HG02943 (cell line): ENCODE results near the gene SHANK2.

Source experiments
- ATAC-seq: cut with Tn5 transposase; IDR thresholded peaks from one replicate; pipeline ENCODE4 v1.9.1; 2021; ENCODE audit warnings: mild to moderate bottlenecking, low read depth, moderate library complexity; ENCODE audit not compliant: unreplicated experiment

SHANK2 gene

DNA sequence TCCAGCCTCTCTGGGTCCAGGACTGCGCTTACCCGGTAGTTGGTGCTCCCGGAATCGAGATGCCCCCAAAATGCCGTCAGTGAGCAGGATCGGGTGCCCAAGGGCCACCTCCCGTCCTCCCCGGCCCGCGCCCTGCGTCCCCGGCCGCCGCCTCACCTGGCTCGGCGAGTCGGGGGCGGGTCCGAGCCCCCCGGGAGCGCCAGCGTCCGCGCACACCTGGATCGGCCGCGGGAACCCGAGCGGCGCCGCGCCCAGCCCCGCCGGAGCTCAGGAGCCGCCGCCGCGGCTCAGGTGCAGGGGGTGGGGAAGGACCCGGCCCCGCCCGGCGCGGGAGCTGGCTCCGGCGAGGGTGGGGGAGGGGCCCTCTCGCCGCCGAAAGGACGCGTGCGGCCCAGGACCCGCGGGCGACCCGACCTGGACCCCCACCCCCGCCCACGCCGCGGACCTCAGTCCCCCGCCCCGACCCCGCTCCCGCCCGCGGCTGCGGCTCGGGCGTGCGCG lies at the start of gene SHANK2:
SHANK2 (minus strand) TSS at position 309 of the 501 bp plus-strand sequence. CDS start 105,251 bp downstream, outside the sequence.
- ATAC-seq, result no peak

DNA sequence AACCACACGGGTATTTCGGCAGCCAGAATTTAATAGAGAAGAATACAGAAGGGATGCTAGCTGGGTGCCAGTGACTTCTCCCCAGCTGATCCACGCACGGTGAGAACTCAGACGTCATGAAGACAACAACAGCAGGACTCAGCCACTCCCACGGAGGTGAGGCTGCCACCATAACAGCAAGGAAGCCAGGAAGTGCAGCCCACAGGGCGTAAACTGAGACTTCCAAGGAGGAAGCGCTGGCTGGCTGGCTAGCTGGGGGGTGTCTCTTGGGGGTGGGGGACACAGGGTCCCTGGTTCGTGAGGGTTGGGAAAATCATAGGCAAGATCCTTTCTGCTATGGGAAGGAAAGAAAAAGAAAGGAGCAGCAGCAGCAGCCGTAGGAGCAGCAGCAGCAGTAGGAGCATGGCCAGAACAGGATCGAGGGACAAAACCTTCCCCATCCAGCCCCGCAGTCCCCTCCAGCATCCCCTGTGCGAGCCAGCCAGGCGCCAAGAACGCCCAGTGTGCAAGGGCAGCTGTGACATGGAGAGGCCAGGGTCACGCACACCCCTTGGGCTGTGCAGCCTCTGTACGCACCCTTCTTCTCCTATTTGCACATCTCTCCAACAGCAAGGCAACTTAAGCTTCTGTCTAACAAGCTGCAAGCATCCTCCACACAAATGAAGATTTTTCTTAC lies 49.6 kb upstream of the SHANK2 start:
- ATAC-seq, result no peak

DNA sequence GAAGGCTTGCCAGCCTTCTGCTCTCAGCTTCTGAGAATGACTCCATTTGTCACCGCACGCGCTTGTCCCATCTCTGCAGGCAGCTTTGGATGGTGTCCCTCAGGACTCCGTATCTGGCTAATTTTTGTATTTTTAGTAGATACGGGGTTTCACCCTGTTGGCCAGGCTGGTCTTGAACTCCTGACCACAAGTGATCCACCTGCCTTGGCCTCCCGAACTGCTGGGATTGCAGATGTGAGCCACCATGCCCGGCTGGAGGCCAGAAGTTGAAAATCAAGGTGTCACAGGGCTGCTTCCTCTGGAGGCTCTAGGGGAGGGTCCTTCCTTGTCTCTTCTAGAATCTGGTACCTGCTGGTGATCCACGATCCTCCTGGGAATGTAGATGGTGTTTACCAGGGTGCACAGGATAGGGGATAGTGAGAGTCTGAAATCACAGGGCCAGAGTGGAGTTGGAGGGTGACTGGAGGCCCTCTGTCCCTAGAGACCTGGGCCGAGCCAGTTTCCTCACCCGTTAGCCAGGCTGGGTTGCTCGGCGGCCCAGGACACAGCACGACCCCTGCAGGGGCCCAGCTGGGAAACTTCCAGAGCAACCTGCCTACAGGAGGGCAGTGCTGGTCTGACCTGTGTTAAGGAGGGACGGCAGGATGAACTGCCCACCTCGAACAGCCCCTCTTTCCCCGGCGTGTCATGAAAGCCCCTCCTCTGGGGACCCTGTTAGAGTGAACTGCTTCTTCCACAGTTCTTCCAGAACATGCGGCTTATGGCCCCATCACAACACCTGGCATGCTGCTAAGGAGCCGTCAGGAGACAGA lies 48.9 kb upstream of the SHANK2 start:
- ATAC-seq, result no peak

DNA sequence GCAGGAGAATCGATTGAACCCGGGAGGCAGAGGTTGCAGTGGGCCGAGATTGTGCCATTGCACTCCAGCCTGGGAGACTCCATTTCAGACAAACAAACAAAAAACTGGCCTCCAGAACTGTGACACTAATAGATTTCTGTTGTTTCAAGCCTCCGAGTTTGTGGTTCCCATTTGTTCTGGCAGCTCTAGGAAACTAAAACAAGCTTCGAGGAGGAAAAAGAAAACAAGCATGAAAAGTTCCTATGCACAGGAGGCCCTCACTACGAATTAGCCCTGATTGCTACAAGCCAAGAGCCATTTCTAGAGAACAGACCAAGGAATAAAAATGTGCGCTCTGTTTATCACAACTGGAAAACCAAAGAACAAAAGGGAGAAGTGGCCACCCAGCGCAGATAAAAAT lies 47.8 kb upstream of the SHANK2 start:
- no peak for ATAC-seq

DNA sequence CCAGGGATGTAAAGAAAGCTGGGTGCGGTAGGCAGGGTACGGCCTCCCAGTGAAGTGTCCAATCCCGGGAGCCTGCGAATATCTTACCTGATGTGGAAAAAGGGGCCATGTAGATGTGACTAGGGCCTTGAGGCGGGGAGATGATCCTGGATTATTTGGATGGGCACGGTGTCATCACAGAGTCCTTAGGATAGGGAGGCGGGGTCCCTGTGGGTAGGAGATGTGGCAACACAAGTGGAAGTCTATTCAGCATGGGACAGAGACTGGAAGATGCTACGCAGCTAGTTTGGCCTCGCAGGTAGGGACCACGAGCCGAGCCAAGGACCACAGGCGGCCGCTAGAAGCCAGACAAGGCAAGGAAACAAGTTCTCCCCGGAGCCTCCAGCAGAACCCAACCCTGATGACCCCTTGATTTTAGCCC lies 46.4 kb upstream of the SHANK2 start:
- no peak for ATAC-seq

DNA sequence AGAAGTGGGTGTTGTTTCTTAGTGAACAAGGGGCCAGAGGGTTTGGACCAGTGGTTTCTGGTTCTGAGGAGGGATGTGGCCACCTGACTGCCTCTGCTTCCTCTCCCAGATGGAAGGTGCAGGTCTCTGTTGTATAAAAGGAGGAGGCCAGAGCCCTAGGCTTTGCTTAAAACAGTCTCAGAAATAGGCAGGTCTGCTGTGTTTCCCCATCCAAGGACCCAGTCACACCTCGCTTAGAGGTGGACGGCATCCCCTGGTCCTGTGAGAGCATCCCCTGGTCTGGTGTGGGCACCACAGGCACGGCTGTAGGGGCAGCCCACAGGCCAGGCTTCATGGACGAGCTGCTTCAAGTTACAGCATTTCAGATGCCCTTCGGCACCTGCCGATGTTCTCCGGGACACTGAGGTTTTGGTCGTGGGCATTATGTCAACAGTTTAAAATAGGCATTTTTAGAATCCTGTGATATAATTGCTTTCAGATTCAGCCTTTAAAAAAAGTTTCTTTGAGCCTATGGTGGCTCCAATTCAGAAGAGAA lies 45.7 kb upstream of the SHANK2 start:
- ATAC-seq, result no peak

DNA sequence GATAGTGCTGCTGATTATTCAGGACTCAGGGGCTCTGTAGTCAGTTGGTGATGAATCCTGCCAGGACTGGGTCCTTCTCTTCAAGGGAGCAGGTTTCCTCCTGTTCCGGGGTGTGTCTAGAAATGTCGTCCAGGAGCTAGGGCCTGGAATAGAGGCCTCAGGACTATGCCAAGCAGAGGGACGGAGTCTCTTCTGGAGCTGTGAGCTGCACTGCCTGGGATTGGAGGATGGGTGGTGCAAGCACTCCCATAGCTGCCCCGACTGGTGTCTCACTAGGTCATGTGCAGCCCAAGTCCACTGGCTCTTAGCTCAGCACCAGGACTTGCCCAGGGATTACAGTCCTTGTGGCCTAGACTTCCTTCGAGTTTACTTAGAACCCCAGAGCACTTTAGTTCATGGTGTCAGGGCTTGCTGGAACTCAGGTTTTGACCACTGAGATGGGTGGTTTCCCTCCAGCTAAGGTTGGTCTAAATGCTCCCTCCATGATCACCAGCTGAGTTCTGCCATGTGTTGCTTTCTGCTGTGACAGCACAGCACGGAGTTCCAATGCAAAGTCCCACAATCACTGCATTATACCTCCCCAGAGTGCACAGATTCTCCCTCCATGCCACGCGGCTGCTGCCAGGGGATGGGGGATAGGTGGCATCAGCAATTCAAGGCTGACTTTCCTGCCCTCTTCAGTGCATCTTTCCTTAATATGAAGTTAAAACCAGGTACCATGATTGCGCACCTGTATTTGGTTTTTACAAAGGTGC lies 42.6 kb upstream of the SHANK2 start:
- no peak for ATAC-seq

DNA sequence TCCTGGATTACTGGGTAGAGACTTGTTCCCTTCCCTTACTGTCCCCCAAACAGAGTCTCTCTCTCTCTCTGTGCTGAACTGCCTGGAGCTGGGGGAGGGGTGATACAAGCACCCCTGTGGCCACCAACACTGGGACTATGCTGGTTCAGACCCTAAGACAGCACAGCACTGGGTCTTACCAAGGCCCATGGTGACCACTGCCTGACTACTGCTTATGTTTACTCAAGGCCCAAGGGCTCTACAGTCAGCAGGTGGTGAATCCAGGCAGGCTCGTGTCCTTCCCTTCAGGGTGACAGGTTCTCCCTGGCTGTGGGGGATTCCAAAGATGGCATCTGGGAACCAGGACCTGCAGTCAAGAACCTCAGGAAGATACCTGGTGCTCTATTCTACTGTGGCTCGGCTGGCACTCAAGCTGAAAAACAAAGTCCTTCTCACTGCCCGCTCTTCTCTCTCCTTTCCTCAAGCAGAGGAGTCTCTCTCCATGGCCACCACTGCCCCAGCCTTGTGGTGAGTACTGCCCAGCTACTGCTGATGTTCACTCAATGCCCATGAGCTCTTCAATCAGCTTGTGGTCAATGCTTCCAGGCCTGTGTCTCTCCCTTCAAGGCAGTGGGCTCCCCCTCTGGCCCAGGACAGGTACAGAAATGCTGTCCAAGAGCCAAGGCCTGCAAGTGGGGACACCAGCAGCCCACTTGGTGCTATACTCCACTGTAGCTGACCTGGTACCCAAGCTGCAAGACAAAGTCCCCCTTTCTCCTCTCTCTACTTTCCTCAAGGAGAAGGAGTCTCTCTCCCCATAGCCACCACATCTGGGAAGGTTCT lies 41.8 kb upstream of the SHANK2 start:
- no peak for ATAC-seq

DNA sequence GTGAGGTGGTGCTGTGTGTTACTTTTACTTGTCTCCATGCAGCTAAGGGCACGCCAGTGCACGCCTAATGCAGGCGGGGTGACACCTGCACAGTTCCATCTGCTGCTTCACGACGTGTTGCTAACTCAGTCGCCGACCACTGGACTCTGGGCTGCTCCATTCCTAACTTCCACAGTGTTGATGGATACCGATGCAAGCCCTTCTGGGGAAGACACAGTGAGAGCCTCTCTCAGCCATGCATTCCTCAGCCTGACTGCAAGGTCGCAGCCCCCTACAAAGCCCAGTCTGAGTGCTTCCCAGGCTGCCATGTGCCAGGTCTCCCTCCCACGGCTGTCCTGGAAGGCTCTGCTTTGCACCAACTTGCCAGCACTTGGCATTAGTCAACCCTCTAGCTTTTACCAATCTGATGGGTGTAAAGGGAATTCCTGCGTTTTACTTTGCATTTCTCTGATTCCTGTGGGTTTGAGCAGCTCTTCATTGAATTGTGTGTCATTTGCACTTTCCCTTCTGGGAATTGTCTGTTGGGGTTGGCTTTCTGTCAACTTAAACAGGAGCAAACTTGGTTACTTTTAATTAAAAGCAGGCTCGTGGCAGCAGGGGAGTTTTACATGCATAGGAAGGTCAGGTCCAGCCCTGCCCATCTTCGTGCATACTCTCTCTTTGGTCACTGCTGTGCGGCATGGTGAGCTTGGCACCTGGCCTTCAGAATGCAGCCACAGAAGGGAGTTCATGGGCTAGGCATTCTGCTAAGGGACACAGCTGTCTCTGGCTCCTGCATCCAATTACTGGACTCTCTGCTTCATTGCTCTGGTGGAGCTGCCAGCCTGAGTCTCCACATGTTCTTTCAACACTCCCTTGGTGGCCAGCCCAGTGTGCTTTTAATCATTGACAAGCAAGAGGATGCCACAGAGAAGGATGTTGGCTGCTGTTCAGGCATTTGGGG lies 34.6 kb upstream of the SHANK2 start:
- ATAC-seq, result no peak

DNA sequence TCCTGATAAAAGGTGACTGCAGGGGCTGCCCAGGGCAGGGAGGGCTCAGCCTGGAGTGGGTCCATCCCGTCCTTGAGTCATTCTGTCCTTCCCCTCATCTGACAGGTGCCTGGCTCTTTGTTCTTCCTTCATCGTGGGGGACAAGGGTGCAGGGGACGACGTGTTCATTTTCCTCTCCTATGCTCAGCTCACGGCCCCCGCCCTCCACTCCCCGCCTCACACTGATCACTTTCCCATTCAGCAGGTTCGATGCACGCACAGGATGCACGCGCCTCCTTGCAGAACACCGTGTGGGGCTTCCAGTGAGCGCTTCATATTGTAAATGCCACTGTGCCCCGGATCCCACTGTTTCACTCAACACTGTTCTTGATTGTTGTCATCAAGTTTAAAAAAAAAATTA lies 32.7 kb upstream of the SHANK2 start:
- ATAC-seq, result no peak

DNA sequence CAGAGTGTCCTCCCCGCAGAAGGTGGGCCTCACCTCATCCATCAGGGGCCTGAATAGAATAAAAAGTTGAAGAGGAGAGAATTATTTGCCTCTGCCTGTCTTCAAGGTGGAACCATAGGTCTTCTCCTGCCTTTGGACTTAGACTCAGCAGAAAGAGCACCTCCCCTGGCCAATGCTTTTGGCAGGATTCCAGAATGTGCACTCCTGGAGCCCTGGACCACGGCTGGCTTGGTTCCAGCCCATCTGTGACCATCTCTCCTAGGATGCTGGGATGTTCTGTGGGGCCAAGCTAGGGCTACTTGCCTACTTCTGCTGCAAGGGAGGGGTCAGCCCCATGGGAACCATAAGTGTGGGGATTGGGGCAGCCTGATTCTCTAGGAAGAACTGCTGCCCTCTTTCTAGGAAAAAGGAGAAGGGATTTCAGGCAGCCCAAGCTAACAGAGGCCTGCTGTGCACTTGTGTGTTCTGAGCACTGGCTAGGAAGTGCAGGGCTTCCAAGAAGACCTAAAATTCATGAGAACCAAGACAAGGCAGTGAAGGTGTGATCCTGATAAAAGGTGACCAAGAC lies 32.2 kb upstream of the SHANK2 start:
- no peak for ATAC-seq

DNA sequence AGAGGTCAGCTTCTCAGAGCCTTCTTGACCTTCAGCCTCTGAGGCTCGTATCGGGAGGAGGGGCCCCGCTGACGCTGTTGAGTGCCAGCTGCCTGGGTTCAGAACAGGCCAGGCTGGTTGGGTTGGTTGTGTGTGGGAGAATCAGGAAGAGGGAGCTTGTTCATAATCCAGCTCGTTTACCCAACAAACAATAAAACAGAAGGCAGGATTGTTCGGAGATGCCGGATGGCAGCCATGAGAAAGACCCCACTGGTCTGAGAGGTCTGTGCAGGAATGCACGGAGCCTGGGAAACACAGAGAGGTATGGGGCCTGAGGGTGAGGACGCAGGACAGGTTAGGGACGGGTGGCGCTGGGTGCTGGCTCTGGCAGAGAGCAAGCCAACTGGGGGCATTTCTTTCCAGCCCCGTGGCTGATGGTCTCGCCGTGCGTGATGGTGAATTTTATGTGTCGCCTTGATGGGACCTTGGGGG lies 31.6 kb upstream of the SHANK2 start:
- no peak for ATAC-seq

DNA sequence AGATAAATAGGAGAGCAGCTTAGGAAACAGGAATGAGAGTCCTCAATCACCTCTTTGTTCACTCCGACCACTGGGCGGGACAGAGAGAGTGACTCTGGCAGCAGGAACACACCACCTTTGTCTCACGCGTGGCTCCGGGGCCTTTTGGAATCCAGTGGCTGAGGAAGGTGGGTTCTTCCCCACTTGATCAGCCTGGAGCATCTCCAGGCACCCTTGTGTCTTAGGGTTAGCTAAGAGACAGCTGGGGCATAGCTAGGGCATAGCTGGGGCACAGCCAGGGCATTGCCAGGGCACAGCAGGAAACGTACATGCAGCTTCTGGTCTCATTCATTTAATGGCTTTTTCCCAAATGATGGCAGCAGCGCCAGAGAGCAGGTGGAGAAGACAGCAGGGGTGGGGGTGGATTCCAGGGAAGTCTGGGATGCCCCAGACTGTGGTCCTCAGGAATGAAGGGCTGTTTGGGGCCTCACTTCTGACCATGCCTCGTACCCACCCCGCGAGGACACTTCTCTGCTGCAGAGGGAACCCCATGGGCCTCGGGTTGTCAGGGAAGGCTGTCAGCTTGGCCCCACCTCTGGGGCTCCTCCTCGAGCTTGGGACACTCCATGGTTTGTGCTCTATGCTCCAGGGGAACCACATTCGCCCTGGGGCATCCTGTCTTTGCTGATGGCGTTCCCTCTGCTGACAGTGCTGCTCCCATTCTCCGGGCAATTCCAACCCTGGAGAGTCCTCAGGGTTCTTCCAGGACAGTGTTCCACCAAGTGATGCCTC lies 30.4 kb upstream of the SHANK2 start:
- no peak for ATAC-seq

DNA sequence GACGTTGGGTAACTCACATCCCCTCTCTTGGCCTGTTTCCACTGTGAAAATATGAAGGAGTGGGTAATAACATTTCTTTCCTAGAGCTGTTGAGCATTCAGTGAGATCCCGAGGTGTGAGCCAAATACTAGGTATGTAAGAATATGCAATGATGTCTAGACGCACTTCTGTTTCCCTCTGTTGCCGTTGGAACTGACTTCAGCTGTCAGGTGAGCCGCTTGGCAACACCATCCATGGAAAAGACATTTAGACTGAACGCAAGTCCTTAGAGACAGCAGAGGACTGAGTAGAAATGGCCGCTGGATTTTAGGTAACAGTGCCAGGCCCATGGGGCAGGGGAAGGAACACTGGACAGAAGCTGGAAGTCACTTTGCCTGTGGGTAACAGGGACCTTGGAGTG lies 29.5 kb upstream of the SHANK2 start:
- no peak for ATAC-seq

DNA sequence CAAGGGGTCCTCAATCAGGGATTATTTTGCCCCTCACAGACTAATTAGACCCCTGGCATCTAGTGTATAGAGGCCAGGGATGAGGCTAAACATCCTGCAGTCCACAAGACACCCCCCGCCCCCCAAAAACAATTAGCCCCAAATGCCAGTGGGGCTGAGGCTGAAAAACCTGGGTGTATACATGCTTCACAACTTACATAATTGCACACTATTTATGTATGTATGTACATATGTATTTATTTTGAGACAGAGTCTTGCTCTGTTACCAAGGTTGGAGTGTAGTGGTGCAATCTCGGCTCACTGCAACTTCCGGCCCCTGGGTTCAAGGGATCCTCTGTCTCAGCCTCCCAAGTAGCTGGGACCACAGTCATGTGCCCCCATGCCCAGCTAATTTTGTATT lies 28.8 kb upstream of the SHANK2 start:
- no peak for ATAC-seq

DNA sequence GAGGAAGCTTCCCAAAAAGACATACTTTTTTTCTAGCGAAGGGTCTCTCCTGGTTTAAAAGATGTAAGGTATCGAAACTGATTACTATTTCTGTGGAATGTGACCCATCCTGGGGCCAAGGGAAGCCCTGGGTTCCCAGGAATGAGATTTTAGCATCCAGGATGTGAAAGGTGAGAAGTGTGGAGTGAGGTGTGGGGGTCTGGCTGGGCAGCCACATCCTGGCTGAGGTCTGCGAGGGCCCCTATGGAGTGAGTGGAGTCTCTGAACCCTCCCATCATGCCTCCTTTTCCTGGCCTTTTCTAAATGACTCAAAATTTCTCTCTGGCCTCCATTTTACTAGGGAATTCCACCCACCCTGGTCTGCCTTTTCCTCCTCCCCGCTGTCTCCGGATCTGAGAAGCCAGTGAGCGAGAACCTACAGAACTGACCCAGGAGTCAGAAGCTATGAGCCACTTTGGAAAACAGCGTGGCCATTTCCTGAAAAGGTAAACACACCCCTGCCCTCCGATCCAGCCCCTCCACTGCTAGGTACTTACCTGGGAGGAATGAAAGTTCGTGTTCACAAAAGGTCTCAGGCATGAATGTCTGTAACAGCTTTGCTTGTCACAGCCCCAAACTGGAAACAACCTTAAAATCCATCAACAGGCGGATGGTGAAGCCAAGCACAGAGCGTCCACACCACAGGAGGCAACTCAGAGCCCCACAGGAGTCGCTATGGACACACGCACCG lies 27.7 kb upstream of the SHANK2 start:
- no peak for ATAC-seq

DNA sequence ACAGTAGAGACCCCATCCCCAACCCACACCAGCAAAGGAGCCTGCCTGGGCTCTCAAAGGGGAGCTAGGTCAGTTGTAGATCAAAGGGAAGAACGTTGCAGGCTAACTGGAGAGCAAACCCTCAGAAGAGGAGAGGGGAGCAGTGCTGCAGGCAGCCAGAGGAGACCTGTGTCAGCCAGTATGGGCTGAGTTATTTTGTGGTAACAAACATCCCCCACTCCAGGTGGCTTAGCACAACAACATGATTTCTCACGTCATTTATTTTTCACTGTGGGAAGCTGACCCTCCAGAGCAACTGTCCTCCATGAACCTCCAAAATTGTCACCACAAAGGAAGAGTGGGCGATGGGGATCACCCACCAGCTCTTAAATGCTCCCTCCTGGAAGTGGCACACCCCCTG lies 19.8 kb upstream of the SHANK2 start:
- no peak for ATAC-seq
